HG02970 (cell line): ENCODE measurements around the gene NNMT.

Experiments used
- ATAC-seq: cut with Tn5 transposase; IDR thresholded peaks from one replicate; pipeline ENCODE4 v1.9.1; 2021; ENCODE audit warnings: mild to moderate bottlenecking, moderate library complexity, moderate number of reproducible peaks; ENCODE audit not compliant: unreplicated experiment, low FRiP score

NNMT gene

GRCh38 chr11:114295676-114296604 lies at the start of gene NNMT:
NNMT (plus strand) TSS chr11:114296399; CDS start chr11:114296557, 158 bp downstream.
- ATAC-seq, result no peak

DNA sequence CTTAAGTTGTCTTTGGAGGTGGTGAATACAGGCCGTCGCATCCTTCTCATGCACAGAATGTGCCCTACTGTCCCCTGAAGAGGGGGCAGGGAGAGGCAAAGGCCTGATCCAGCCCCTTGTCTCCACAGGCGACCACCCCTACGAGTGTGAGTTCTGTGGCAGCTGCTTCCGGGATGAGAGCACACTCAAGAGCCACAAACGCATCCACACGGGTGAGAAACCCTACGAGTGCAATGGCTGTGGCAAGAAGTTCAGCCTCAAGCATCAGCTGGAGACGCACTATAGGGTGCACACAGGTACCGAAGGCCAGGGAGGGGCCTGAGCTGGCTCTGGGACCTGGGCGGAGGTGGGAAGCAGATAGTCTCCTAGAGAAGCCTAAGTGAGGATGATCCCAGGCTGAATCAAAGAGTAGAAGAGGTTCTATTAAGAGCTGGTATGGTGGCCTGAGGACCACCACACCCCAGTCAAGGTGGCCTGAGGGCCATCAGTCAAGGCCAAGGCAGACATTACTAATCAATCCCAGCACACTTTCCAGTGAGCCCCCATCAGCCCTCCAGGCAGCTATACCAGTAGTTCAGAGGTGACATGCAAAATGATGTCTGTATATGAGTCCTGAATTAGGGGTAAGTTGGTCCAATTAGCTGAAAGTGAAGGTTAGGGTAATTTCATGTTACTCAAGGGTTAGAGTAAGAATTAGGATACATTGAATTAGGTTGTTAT lies 49.0 kb upstream of the NNMT start:
- no peak for ATAC-seq

- no peak for ATAC-seq
Measured at GRCh38 chr11:114250180-114250579, 46.0 kb upstream of the NNMT start.

DNA sequence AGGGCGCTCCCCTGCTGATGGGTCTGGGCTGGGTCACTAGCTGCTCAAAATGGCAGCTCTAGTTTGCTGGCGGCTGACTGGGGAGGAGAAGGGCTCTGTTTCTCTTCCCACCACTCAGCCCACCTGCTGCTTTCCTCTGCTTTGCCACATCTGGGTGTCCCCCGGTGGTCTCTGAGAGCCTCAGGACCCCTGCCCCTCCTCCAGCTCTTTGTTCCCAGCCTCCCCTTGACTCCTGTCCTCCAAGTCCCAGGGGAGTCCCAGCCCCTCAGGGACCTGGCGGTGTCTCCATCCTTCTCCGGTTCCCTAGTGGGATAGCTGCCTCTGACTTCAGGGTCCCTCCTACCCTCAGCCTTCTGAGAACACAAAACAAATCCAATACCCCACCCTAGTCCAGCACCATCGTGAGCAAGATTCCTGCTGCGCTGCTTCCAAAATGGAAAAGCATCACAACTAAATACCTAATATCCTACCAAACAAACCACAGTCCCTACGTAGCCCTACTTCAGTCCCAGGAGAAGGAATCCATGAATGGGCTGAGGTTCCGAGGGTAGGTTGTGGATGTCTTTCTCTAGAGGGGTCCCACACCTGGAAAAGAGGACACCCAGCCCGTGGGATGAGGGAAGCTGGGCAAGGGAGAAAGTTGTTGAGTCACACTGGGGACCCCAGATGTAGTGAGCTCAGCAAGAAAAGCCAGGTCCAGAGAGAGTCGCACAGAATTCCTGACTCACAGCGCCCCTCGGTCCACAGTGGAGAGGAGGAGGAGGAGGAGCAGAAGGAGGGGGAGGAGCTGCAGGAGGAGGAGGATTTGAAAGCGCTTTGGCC lies 45.0 kb upstream of the NNMT start:
- no peak for ATAC-seq

GRCh38 chr11:114251815-114252337 lies 44.3 kb upstream of the NNMT start:
- ATAC-seq, result no peak

- ATAC-seq, result no peak
Measured at GRCh38 chr11:114252767-114253166, 43.4 kb upstream of the NNMT start.

DNA sequence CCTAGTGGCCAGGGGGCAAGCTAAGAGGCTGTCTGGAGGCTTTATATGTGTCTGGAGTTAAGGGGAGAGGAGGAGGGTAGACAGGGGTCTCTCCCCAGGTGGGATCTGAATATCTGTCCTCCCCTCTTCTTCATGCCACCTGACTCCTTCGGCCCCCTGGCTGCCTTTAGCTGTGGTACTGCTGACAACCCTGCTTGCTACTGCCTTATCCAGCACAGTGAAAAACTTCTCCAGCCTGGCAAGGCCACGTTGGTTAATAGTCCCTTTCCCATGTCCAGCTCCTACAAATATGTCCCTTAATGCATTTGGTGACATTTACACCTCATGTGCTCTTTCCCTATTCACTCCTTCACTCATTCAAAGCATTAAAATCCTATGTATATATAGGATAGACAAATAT lies 42.4 kb upstream of the NNMT start:
- ATAC-seq, result no peak

GRCh38 chr11:114254571-114255146 lies 41.5 kb upstream of the NNMT start:
- ATAC-seq, result no peak

DNA sequence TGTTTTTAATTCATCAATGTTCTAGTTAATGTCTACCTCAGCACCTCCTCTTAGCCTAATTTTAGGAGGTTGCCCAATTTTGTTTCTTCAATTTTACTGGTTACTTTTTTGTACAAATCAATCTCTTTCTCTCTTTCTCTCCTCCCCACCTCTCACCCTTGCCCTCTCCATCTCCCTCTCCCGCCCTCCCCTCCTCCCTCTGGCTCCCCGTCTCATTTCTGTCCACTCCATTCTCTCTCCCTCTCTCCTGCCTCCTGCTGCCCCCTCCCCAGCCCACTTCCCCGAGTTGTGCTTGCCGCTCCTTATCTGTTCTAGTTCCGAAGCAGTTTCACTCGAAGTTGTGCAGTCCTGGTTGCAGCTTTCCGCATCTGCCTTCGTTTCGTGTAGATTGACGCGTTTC lies 40.9 kb upstream of the NNMT start:
- ATAC-seq, result no peak

DNA sequence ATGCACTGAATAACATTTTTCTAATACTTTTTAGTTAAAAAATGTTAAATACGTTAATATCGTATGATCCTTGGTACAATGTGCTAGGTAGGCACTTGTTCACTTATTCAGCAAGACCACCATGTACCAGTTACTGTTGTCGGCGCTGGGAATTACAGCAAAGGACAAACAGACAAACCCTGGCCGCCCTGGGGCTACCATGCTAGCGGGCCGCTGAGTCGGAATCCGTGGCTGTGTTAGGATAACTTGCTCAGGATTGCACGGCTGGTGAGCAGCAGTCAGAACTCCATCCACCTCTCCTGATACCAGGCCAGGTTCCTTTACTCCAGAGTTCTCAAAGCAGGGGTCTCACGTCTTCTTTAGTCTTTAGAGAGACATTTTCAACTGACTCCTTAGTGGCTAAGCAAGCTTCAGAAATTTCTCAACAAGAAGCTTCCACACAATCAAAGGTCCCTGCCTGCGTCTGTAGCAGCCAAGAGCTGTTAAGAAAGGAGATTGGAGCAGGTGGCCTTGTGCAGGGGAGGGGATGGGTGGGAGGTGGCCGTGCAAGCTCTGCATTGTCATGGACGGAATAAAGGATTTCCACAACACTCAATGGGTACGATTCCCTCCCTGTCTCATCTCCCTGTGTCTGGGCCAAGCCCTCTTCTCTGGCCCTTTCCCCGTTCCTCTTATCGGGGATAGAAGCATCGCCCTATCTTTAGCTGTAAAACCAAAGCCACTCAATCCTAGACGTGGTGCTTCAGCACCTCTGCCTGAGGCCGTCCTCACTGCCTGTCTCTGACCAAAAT lies 39.8 kb upstream of the NNMT start:
- no peak for ATAC-seq

- no peak for ATAC-seq
Measured at GRCh38 chr11:114256967-114257286, 39.3 kb upstream of the NNMT start.

DNA sequence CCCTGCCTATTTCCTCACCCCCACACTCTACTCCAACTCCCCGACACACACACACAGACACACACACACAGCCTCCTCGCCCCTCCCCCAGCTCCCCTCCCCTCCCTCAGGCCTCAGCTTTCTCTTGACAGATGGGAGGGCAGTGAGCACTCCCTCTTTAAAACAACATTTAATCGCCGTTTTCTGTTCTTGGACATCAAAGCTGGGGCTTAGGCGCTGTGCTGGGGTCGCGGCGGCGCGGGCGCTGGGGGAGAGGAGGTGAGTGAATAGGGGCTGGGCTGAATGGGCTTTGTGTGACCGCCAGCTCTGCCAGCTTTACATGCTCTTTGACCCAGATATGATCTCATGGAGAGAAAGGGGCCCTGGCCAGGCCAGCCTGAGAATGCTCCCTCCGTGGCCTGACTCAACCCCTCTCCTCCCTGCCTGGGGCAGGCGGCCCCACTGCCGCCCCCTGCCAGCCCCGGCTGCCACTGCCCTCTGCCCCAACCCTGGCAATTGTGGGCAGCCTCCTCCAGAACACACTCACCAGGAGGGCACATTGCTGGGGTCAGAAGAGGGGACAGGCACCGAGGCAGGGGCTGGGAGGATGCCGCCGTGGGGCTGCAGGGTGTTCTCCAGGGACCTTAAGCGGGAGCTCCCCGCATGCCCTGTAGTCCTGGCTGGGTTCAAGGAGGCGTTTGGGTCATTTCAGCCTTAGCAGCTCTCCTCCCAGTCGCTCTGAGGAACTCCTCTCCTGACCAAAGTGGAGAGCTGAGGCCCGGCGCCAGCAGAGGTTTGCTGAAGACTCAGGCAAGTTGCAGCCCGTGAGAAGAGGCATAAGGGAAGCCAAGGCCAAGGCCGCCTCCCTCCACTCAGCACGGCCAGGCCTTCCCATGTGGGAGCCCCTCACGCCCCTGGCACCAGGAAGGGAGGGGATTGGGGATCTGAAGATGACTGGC lies 38.3 kb upstream of the NNMT start:
- no peak for ATAC-seq

DNA sequence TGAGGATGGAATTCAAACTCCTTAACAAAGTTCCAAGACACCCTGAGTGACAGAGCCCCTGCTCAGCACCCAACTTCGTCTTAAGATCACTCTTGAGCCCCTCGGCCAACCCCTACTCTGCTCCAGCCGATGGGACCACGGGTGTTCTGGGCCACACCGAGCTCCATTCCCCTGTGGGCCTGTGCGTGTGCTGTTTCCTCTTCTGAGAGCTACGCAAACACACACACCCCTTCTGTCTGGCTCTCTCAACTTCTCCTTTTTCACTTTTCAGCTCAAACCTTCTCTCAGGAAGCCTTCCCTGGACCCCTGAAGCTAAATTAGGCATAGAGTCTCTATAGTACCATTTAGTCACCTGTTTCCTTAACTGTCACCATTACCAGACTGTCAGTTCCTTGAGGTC lies 37.5 kb upstream of the NNMT start:
- no peak for ATAC-seq

DNA sequence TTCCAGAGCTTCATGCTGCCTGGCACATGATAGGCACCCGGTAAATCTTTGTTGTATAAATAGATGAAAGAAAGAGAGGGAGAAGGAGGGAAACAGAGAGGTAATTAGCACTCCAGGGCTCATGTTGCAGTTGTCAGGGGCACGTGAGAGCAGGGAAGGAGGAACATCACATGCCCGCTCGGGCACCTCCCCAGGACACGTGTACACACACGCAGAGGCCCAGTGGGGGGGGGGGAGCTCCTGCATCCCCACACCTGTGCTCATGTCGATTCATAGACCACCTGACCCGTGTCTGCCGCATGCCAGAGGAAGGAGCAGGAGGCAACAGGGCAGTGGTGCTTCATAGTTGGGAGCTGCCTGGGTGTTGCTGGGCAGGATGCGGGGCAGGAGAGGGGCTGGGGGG lies 37.1 kb upstream of the NNMT start:
- no peak for ATAC-seq

DNA sequence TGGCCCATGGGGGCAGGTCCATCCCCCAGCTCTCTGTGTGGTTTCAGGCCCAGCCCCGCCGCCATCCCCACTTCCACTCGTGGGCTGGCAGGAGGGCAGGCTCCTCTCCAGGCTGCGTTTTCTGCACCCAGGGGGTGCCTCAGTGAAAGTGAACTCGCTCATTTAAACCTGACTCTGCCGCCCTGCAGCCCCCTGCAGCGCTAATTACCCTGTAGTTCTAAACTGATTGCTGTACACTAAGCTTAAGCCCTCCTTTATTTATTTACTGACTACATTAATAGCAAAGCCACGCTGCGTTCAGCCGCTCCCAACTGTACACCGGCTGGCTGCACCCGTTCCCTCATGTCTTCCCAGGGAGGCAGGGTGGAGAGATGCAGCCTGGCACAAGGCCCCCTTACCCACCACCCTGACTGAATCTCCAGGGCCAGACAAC lies 36.6 kb upstream of the NNMT start:
- no peak for ATAC-seq

DNA sequence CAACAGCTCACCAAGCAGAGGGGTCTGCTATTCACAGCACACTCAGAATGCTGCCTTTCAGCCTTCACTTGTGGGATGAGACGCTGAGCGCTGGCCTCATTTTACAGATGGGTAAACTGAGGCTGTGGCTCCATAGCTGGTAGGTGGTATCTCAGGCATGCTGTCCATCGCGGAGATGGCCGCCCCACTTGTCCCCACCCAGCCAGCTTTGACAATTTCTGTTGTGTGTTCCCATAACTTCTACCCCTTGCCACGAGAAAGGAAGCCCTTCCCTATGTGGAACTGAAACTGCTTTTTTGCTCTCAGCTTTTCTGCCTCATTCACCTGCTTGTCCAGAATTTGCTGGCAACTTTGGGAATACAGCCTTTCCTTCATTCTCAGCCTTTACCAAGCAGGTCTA lies 36.1 kb upstream of the NNMT start:
- no peak for ATAC-seq

DNA sequence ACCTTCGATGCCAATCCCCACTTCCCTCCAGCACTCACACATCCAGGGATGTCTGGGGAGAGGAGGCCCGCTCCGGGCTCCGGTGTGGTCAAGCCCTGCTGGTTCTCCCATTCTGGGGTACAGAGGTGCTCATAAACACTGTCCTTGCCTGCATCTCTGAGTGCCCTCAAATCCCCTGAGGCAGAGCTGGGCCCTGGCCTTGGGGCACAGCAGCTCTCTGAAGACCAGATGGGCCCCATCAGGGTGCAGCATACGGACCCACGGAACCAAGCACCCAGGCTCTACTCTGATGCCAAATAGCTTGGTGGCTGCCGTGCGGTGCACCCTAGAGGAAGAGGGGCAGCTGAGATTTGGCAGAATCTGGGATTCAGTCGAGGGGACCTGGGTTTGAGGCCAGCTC lies 35.7 kb upstream of the NNMT start:
- ATAC-seq, result no peak

GRCh38 chr11:114261791-114262190 lies 34.4 kb upstream of the NNMT start:
- ATAC-seq, result no peak
